ENCODE results near the gene KRT86. TPM values are rescaled to one million over a fixed set of nuclear protein-coding genes. Genes with fewer than 3 reads are reported as not detected.
A peak's percentile ranks its signal among the peaks of the same experiment; 100 is the strongest.

Gene KRT86
- total RNA-seq, 6 experiments from 2014 or later, result not detected

- WGBS (ENCODE audit: insufficient coverage, low coverage, low lambda C conversion rate, missing lambda C conversion rate), result 20% methylated on average over 5 of the region's 12 CpGs
- H3K36me3 ChIP-seq, result no peaks in the 10 kb centered on the region
- no peak overlapping the region for H3K4me3 ChIP-seq
- H3K9me3 ChIP-seq, result no peaks in the 10 kb centered on the region
- TF ChIP-seq POLR2A (IDR thresholded peaks at IDR 0.05) (no peak), CTCF (IDR thresholded peaks at IDR 0.05) (no peak)
- intact Hi-C loops (cut with DNase I), result no loop called here
- no peak overlapping the region for H3K27ac ChIP-seq
- DNase-seq (no peak), ATAC-seq (no peak)
- peaks cover 0 to 5% (median 0%) of the 10 kb centered on the region in 4 donors for H3K4me1 ChIP-seq
- H3K27me3 ChIP-seq, result no peaks in the 10 kb centered on the region
These were observed 42.2 kb upstream of the KRT86 start for GRCh38 chr12:52232203-52232673.

- peaks cover 0 to 5% (median 0%) of the 10 kb centered on the region in 4 donors for H3K4me1 ChIP-seq
- DNase-seq (no peak), ATAC-seq (peak in 3 of 4 donors; percentile 23 to 41 (median 41))
- no peaks in the 10 kb centered on the region for H3K27me3 ChIP-seq
- TF ChIP-seq POLR2A (IDR thresholded peaks at IDR 0.05), result peak; percentile 34
- no peak for TF ChIP-seq CTCF (IDR thresholded peaks at IDR 0.05)
- H3K36me3 ChIP-seq, result no peaks in the 10 kb centered on the region
- no peak within 1 kb of the TSS for H3K4me3 ChIP-seq
- intact Hi-C loops (cut with DNase I), result no loop called here
- no peak within 1 kb of the TSS for H3K27ac ChIP-seq
- no peaks in the 10 kb centered on the region for H3K9me3 ChIP-seq
- WGBS (ENCODE audit: insufficient coverage, low coverage, low lambda C conversion rate, missing lambda C conversion rate), result 6% methylated on average over 15 of the region's 58 CpGs
These were observed 41.6 kb upstream of the KRT86 start, which contains the start of gene KRT7 for GRCh38 chr12:52232674-52233461. KRT7 (plus strand) TSS chr12:52233243; CDS start chr12:52233297, 54 bp downstream.

- 5% methylated on average over 7 of the region's 40 CpGs for WGBS (ENCODE audit: insufficient coverage, low coverage, low lambda C conversion rate, missing lambda C conversion rate)
- no peak overlapping the region for H3K27ac ChIP-seq
These were observed 40.8 kb upstream of the KRT86 start for GRCh38 chr12:52233462-52234207.

More at GRCh38 chr12:52233462-52234207, 40.8 kb upstream of the KRT86 start:
- Histone ChIP-seq H3K4me3 (no peak overlapping the region), H3K4me1 (peaks cover 0 to 5% (median 0%) of the 10 kb centered on the region in 4 donors), H3K27me3 (no peaks in the 10 kb centered on the region), H3K36me3 (no peaks in the 10 kb centered on the region), H3K9me3 (no peaks in the 10 kb centered on the region)
- TF ChIP-seq POLR2A (IDR thresholded peaks at IDR 0.05) (no peak), CTCF (IDR thresholded peaks at IDR 0.05) (no peak)
- DNase-seq, result no peak
- no peak for ATAC-seq
- intact Hi-C loops (cut with DNase I), result no loop called here
